CD8-positive, alpha-beta memory T cell (primary cell): ENCODE measurements around the gene FMN1. TPM values are rescaled to one million over a fixed set of nuclear protein-coding genes. Genes with fewer than 3 reads are reported as not detected.
A peak's percentile ranks its signal among the peaks of the same experiment; 100 is the strongest.

Experiments
- CTCF ChIA-PET: fragments of 350-600 bp; sonication (Branson Sonifier 250); formaldehyde crosslinking; loops from one replicate; lab custom pipeline; 2021; ENCODE audit warnings: antibody characterized with exemption; lab: Charles Lee
- POLR2A ChIA-PET: fragments of 350-600 bp; sonication (Branson Sonifier 250); formaldehyde crosslinking; loops from one replicate; lab custom pipeline; 2021; ENCODE audit warnings: antibody characterized with exemption; lab: Charles Lee
- DNase-seq, 5 donors: peaks; one replicate each; pipeline versions ENCODE4 v3.0.0 to v3.0.0-alpha.2; 2020 to 2022; ENCODE audit warnings: mixed read lengths in 1 of 5
- H3K27ac ChIP-seq: one replicate; pipeline ENCODE4 v1.7.0; 2013; ENCODE audit warnings: low read depth, mild to moderate bottlenecking, low read length, moderate library complexity
- H3K27me3 ChIP-seq: 2 replicates; pipeline ENCODE4 v1.7.0; 2013; ENCODE audit warnings: low read length, mild to moderate bottlenecking; ENCODE audit not compliant: insufficient read depth, poor library complexity, severe bottlenecking
- H3K36me3 ChIP-seq: 2 replicates; pipeline ENCODE4 v1.7.0; 2013; ENCODE audit warnings: mild to moderate bottlenecking, low read length, moderate library complexity; ENCODE audit not compliant: insufficient read depth
- H3K4me1 ChIP-seq: 2 replicates; pipeline ENCODE4 v1.7.0; 2013; ENCODE audit warnings: mild to moderate bottlenecking, low read length, moderate library complexity; ENCODE audit not compliant: insufficient read depth
- H3K4me3 ChIP-seq: 2 replicates; pipeline ENCODE4 v1.7.0; 2013; ENCODE audit warnings: mild to moderate bottlenecking, low read length
- H3K9me3 ChIP-seq: 2 replicates; pipeline ENCODE4 v1.7.0; 2013; ENCODE audit warnings: mild to moderate bottlenecking, low read length
- H3K27ac Mint-ChIP-seq, 8 donors: one replicate each; pipeline ENCODE4 v1.8.0; 2020 to 2021; ENCODE audit warnings: mixed read lengths in 8 of 8, mild to moderate bottlenecking in 6 of 8, inconsistent platforms in 3 of 8, moderate library complexity in 3 of 8
- H3K27me3 Mint-ChIP-seq, 2 donors: one replicate each; pipeline ENCODE4 v1.8.0; 2020 to 2021; ENCODE audit warnings: mixed read lengths in 2 of 2, mild to moderate bottlenecking in 1 of 2, moderate library complexity in 1 of 2
- H3K36me3 Mint-ChIP-seq, 3 donors: one replicate each; pipeline ENCODE4 v1.8.0; 2020 to 2021; ENCODE audit warnings: mixed read lengths in 3 of 3, inconsistent platforms in 1 of 3, mild to moderate bottlenecking in 1 of 3
- H3K4me1 Mint-ChIP-seq, 3 donors: one replicate each; pipeline ENCODE4 v1.8.0; 2020 to 2021; ENCODE audit warnings: mixed read lengths in 3 of 3, inconsistent platforms in 1 of 3, mild to moderate bottlenecking in 1 of 3
- H3K4me3 Mint-ChIP-seq, 7 donors: one replicate each; pipeline ENCODE4 v1.8.0; 2020 to 2021; ENCODE audit warnings: mixed read lengths in 7 of 7, mild to moderate bottlenecking in 6 of 7, moderate library complexity in 4 of 7, inconsistent platforms in 2 of 7
- H3K9me3 Mint-ChIP-seq, 5 donors: one replicate each; pipeline ENCODE4 v1.8.0; 2020 to 2022; ENCODE audit warnings: mixed read lengths in 5 of 5, mild to moderate bottlenecking in 3 of 5, moderate library complexity in 2 of 5, inconsistent platforms in 1 of 5
- polyA plus RNA-seq: library from polyadenylated mRNA; unstranded; fragments of 300-500 nt; fragmentation: Illumina TruSeq; gene quantifications from one replicate; pipeline ENCODE4 v1.2.3, GENCODE V29; 2021
- total RNA-seq, 2 experiments: library from RNA; stranded (reverse); gene quantifications; one replicate each; pipeline ENCODE4 v1.2.3, GENCODE V29; 2021

The FMN1 gene
- total and polyA plus RNA-seq, 3 experiments from 2014 or later: 0.09 to 0.24 (median 0.11) TPM

- no peak overlapping the region for H3K4me3 Mint-ChIP-seq
- H3K36me3 ChIP-seq: no peaks in the 10 kb centered on the region
- no peaks in the 10 kb centered on the region for H3K27me3 ChIP-seq
- H3K27ac Mint-ChIP-seq: peak overlapping the region in 1 of 8 donors; percentile 75
- POLR2A ChIA-PET: no interaction called here
- no peaks in the 10 kb centered on the region for H3K4me1 Mint-ChIP-seq
- CTCF ChIA-PET: interaction anchor here (0.9 kb wide), 1 partner anchor 10 kb away, joined by 3 read pairs; no protein-coding TSS in a partner anchor
- no peaks in the 10 kb centered on the region for H3K4me1 ChIP-seq
- no peak overlapping the region for H3K27ac ChIP-seq
- no peaks in the 10 kb centered on the region for H3K9me3 Mint-ChIP-seq
- no peaks in the 10 kb centered on the region for H3K9me3 ChIP-seq
- H3K4me3 ChIP-seq: no peak overlapping the region
- peaks cover 0 to 2% (median 0%) of the 10 kb centered on the region in 3 donors for H3K36me3 Mint-ChIP-seq
- DNase-seq: no peak
- H3K27me3 Mint-ChIP-seq: peaks cover 2 to 10% of the 10 kb centered on the region in 2 donors
Measured at GRCh38 chr15:32831485-32831884, 363.0 kb downstream of the FMN1 start.

GRCh38 chr15:32830241-32830640 is 364.3 kb downstream of the FMN1 start:
- Histone ChIP-seq H3K4me1 (no peaks in the 10 kb centered on the region), H3K36me3 (no peaks in the 10 kb centered on the region), H3K27me3 (no peaks in the 10 kb centered on the region), H3K27ac (no peak overlapping the region), H3K4me3 (no peak overlapping the region), H3K9me3 (no peaks in the 10 kb centered on the region)
- H3K36me3 Mint-ChIP-seq: peaks cover 0 to 2% (median 0%) of the 10 kb centered on the region in 3 donors
- POLR2A ChIA-PET: no interaction called here
- H3K4me1 Mint-ChIP-seq: no peaks in the 10 kb centered on the region
- H3K4me3 Mint-ChIP-seq: no peak overlapping the region
- H3K27ac Mint-ChIP-seq: no peak overlapping the region
- peaks cover 2 to 10% of the 10 kb centered on the region in 2 donors for H3K27me3 Mint-ChIP-seq
- DNase-seq: no peak
- H3K9me3 Mint-ChIP-seq: no peaks in the 10 kb centered on the region
- CTCF ChIA-PET: no interaction called here

GRCh38 chr15:32829436-32829835 is 365.1 kb downstream of the FMN1 start:
- Mint-ChIP-seq H3K27ac (no peak overlapping the region), H3K4me3 (no peak overlapping the region), H3K36me3 (peaks cover 0 to 2% (median 0%) of the 10 kb centered on the region in 3 donors), H3K27me3 (peaks cover 2 to 14% of the 10 kb centered on the region in 2 donors), H3K4me1 (no peaks in the 10 kb centered on the region), H3K9me3 (no peaks in the 10 kb centered on the region)
- H3K4me1 ChIP-seq: no peaks in the 10 kb centered on the region
- H3K27ac ChIP-seq: no peak overlapping the region
- ChIA-PET CTCF (no interaction called here), POLR2A (no interaction called here)
- H3K36me3 ChIP-seq: no peaks in the 10 kb centered on the region
- DNase-seq: no peak
- H3K4me3 ChIP-seq: no peak overlapping the region
- no peaks in the 10 kb centered on the region for H3K27me3 ChIP-seq
- H3K9me3 ChIP-seq: no peaks in the 10 kb centered on the region

GRCh38 chr15:32828507-32829186 is 365.9 kb downstream of the FMN1 start:
- Histone ChIP-seq H3K36me3 (no peaks in the 10 kb centered on the region), H3K9me3 (no peaks in the 10 kb centered on the region), H3K27ac (no peak overlapping the region), H3K4me1 (no peaks in the 10 kb centered on the region), H3K27me3 (no peaks in the 10 kb centered on the region), H3K4me3 (no peak overlapping the region)
- CTCF ChIA-PET: no interaction called here
- POLR2A ChIA-PET: no interaction called here
- Mint-ChIP-seq H3K4me1 (no peaks in the 10 kb centered on the region), H3K27ac (no peak overlapping the region), H3K27me3 (peaks cover 2 to 12% of the 10 kb centered on the region in 2 donors), H3K9me3 (no peaks in the 10 kb centered on the region), H3K4me3 (no peak overlapping the region), H3K36me3 (peaks cover 0 to 2% (median 0%) of the 10 kb centered on the region in 3 donors)
- no peak for DNase-seq

- no peaks in the 10 kb centered on the region for H3K36me3 Mint-ChIP-seq
Measured at GRCh38 chr15:32826685-32827084, 367.8 kb downstream of the FMN1 start.

GRCh38 chr15:32825219-32825618 is 369.3 kb downstream of the FMN1 start:
- H3K9me3 ChIP-seq: no peaks in the 10 kb centered on the region
- no peak overlapping the region for H3K27ac Mint-ChIP-seq
- H3K4me3 ChIP-seq: no peak overlapping the region
- CTCF ChIA-PET: no interaction called here
- no peak for DNase-seq
- H3K36me3 Mint-ChIP-seq: no peaks in the 10 kb centered on the region
- H3K4me1 Mint-ChIP-seq: no peaks in the 10 kb centered on the region
- H3K27me3 Mint-ChIP-seq: peaks cover 0 to 6% of the 10 kb centered on the region in 2 donors
- H3K27ac ChIP-seq: no peak overlapping the region
- H3K4me3 Mint-ChIP-seq: no peak overlapping the region
- H3K4me1 ChIP-seq: no peaks in the 10 kb centered on the region
- POLR2A ChIA-PET: no interaction called here
- H3K36me3 ChIP-seq: no peaks in the 10 kb centered on the region
- H3K9me3 Mint-ChIP-seq: no peaks in the 10 kb centered on the region
- no peaks in the 10 kb centered on the region for H3K27me3 ChIP-seq

More at GRCh38 chr15:32826685-32827084, 367.8 kb downstream of the FMN1 start:
- Histone ChIP-seq H3K4me3 (no peak overlapping the region), H3K27ac (no peak overlapping the region), H3K9me3 (no peaks in the 10 kb centered on the region), H3K27me3 (no peaks in the 10 kb centered on the region), H3K36me3 (no peaks in the 10 kb centered on the region), H3K4me1 (no peaks in the 10 kb centered on the region)
- POLR2A ChIA-PET: no interaction called here
- H3K27ac Mint-ChIP-seq: no peak overlapping the region
- CTCF ChIA-PET: no interaction called here
- peaks cover 0 to 6% of the 10 kb centered on the region in 2 donors for H3K27me3 Mint-ChIP-seq
- no peaks in the 10 kb centered on the region for H3K4me1 Mint-ChIP-seq
- H3K4me3 Mint-ChIP-seq: no peak overlapping the region
- no peaks in the 10 kb centered on the region for H3K9me3 Mint-ChIP-seq
- DNase-seq: no peak

GRCh38 chr15:32824777-32825176 is 369.7 kb downstream of the FMN1 start:
- no peak for DNase-seq
- H3K27me3 ChIP-seq: no peaks in the 10 kb centered on the region
- Mint-ChIP-seq H3K27ac (no peak overlapping the region), H3K4me3 (no peak overlapping the region), H3K27me3 (peaks cover 0 to 6% of the 10 kb centered on the region in 2 donors), H3K36me3 (peaks cover 0 to 1% (median 0%) of the 10 kb centered on the region in 3 donors), H3K4me1 (no peaks in the 10 kb centered on the region), H3K9me3 (no peaks in the 10 kb centered on the region)
- H3K27ac ChIP-seq: no peak overlapping the region
- CTCF ChIA-PET: no interaction called here
- H3K36me3 ChIP-seq: no peaks in the 10 kb centered on the region
- no peaks in the 10 kb centered on the region for H3K9me3 ChIP-seq
- POLR2A ChIA-PET: no interaction called here
- no peak overlapping the region for H3K4me3 ChIP-seq
- H3K4me1 ChIP-seq: no peaks in the 10 kb centered on the region

GRCh38 chr15:32823750-32824149 is 370.8 kb downstream of the FMN1 start:
- H3K36me3 ChIP-seq: no peaks in the 10 kb centered on the region
- H3K36me3 Mint-ChIP-seq: peaks cover 0 to 1% (median 0%) of the 10 kb centered on the region in 3 donors
- H3K27ac Mint-ChIP-seq: peak overlapping the region in 1 of 8 donors; percentile 47
- no peaks in the 10 kb centered on the region for H3K4me1 Mint-ChIP-seq
- H3K27me3 ChIP-seq: no peaks in the 10 kb centered on the region
- DNase-seq: no peak
- H3K9me3 Mint-ChIP-seq: no peaks in the 10 kb centered on the region
- H3K9me3 ChIP-seq: no peaks in the 10 kb centered on the region
- no peak overlapping the region for H3K4me3 Mint-ChIP-seq
- no peak overlapping the region for H3K27ac ChIP-seq
- ChIA-PET CTCF (no interaction called here), POLR2A (no interaction called here)
- peaks cover 0 to 6% of the 10 kb centered on the region in 2 donors for H3K27me3 Mint-ChIP-seq
- H3K4me1 ChIP-seq: no peaks in the 10 kb centered on the region
- no peak overlapping the region for H3K4me3 ChIP-seq
